GM12878 (cell line): Measurements from ENCODE around the gene SUV39H1. TPM values are rescaled to one million over a fixed set of nuclear protein-coding genes. Genes with fewer than 3 reads are reported as not detected.

ENCODE experiments used
- ATAC-seq: fragments of 200-7000 bp; cut with Tn5 transposase; 3 replicates; pipeline ENCODE4 v1.9.1; 2020; ENCODE audit warnings: mild to moderate bottlenecking, moderate library complexity
- BruUV-seq: library from RNA; stranded (reverse); fragments of 400-500 nt; replicated peaks from 2 replicates; lab custom pipeline; 2021; lab: Mats Ljungman, UMichigan
- CTCF ChIA-PET: fragments of 300-600 bp; sonication (Branson Sonifier 250); formaldehyde crosslinking; extraction: SDS; loops from one replicate; lab custom pipeline; 2021; ENCODE audit warnings: inconsistent platforms; lab: Yijun Ruan, JAX
- POLR2A ChIA-PET: fragments of 350-600 bp; formaldehyde crosslinking; extraction: SDS; loops from one replicate; lab custom pipeline; 2021; ENCODE audit warnings: inconsistent platforms; lab: Charles Lee
- RAD21 ChIA-PET: fragments of 300-600 bp; sonication (Branson Sonifier 250); formaldehyde crosslinking; loops from one replicate; lab custom pipeline; 2023; ENCODE audit warnings: antibody characterized with exemption; ENCODE audit not compliant: unreplicated experiment; lab: Charles Lee
- SMC1A ChIA-PET: fragments of 300-600 bp; sonication (Branson Sonifier 250); formaldehyde crosslinking; loops from one replicate; lab custom pipeline; 2023; ENCODE audit not compliant: unreplicated experiment, uncharacterized antibody; lab: Charles Lee
- DNase-seq: peaks from one replicate; pipeline ENCODE4 v3.0.0-alpha.2; 2011; ENCODE audit warnings: low read depth, low spot score
- FAIRE-seq: peaks from 3 replicates; lab custom pipeline; 2011; peaks lifted over from hg19 to GRCh38; lab: Jason Lieb, UNC
- H2AFZ ChIP-seq: 2 replicates; pipeline ENCODE4 v1.6.0; 2011; ENCODE audit warnings: low read depth, low read length, control low read depth; ENCODE audit not compliant: control insufficient read depth
- H3K27ac ChIP-seq: 2 replicates; pipeline ENCODE4 v1.5.1; 2011; ENCODE audit warnings: control low read depth; ENCODE audit not compliant: control insufficient read depth, insufficient read depth
- H3K27me3 ChIP-seq, 2 experiments: replicated peaks in 1 of 2; 2 replicates each; pipeline versions ENCODE4 v1.6.0 to v1.6.1; 2011; ENCODE audit warnings: low read length in 1 of 2; ENCODE audit not compliant: control insufficient read depth in 2 of 2, insufficient read depth in 2 of 2
- H3K36me3 ChIP-seq, 2 experiments: 2 replicates each; pipeline ENCODE4 v1.5.1; 2011; ENCODE audit warnings: low read length in 1 of 2; ENCODE audit not compliant: control insufficient read depth in 2 of 2, insufficient read depth in 2 of 2
- H3K4me1 ChIP-seq: 2 replicates; pipeline ENCODE4 v1.6.1; 2011; ENCODE audit warnings: mild to moderate bottlenecking, low read length, moderate library complexity, mixed read lengths; ENCODE audit not compliant: control insufficient read depth, insufficient read depth
- H3K4me2 ChIP-seq: 2 replicates; pipeline ENCODE4 v1.6.0; 2011; ENCODE audit warnings: control low read depth; ENCODE audit not compliant: control insufficient read depth, insufficient read depth
- H3K4me3 ChIP-seq: fragments of 200-600 bp; sonication (generic); 2 replicates; pipeline ENCODE4 v1.5.1; 2016
- H3K79me2 ChIP-seq: 2 replicates; pipeline ENCODE4 v1.6.0; 2011; ENCODE audit warnings: low read length; ENCODE audit not compliant: control insufficient read depth, insufficient read depth
- H3K9ac ChIP-seq: 2 replicates; pipeline ENCODE4 v1.8.0; 2011; ENCODE audit warnings: low read length, control low read depth, mixed read lengths; ENCODE audit not compliant: control insufficient read depth, insufficient read depth
- H3K9me3 ChIP-seq: replicated peaks from 3 replicates; pipeline ENCODE4 v1.5.1; 2011; ENCODE audit warnings: mild to moderate bottlenecking, low read length; ENCODE audit not compliant: control insufficient read depth, insufficient read depth
- H4K20me1 ChIP-seq: 2 replicates; pipeline ENCODE4 v1.6.0; 2011; ENCODE audit not compliant: control insufficient read depth, insufficient read depth
- EP300 ChIP-seq, 2 experiments: fragments of 150-350 bp in 1 of 2; IDR thresholded peaks; 2 replicates each; pipeline ENCODE4 v1.6.1; 2011 to 2012; ENCODE audit warnings: low read depth in 2 of 2, low read length in 2 of 2, borderline replicate concordance in 1 of 2, improper control_type of control experiment in 1 of 2, inconsistent platforms in 1 of 2; ENCODE audit not compliant: control insufficient read depth in 1 of 2
- WGBS: methylation state at CpG from one replicate; pipeline ENCODE4 v1.1.6; 2016; ENCODE audit warnings: low lambda C conversion rate; ENCODE audit not compliant: insufficient replicate concordance, insufficient coverage; ENCODE audit errors: missing lambda C conversion rate; 5-methylcytosine and 5-hydroxymethylcytosine counted together
- in situ Hi-C: fragments of 300-500 bp; cut with MboI; formaldehyde crosslinking; loops from 9 replicates; pipeline ENCODE4 v1.14.3; 2018; ENCODE audit warnings: mixed read lengths
- intact Hi-C: fragments of 100-400 bp; cut with micrococcal nuclease; formaldehyde crosslinking; loops from one replicate; pipeline ENCODE4 v1.14.2; 2022; ENCODE audit not compliant: unreplicated experiment
- polyA plus RNA-seq, 11 experiments: library from polyadenylated mRNA; depleted of rRNA in 4 of 11; unstranded in 6 of 11; stranded (reverse) in 5 of 11; fragments of >200 nt; fragmentation: Nextera tagmentation in 4 of 11; fragmentation: Illumina TruSeq in 1 of 11; extraction: Ambion mirVana in 4 of 11; extraction: Trizol in 1 of 11; gene quantifications; 1 replicate in 1 of 11; 2 replicates in 10 of 11; pipeline versions ENCODE4 v1.2.1 to v1.2.3, GENCODE V29; 2011 to 2016; ENCODE audit warnings: inconsistent platforms in 2 of 11, missing spikeins in 2 of 11, low read depth in 1 of 11
- total RNA-seq, 4 experiments: library from RNA; depleted of rRNA in 3 of 4; stranded (reverse); fragments of >200 nt in 3 of 4; fragmentation: Illumina TruSeq in 1 of 4; extraction: Trizol in 1 of 4; gene quantifications; 2 replicates each; pipeline versions ENCODE4 v1.2.1 to v1.2.3, GENCODE V29; 2013 to 2021
- TF ChIP-seq, protein P1 (sequence below): fragments of 450-650 bp; conservative IDR thresholded peaks from 2 replicates; pipeline ENCODE4 v1.6.1; 2017; ENCODE audit warnings: mild to moderate bottlenecking, moderate library complexity
- TF ChIP-seq, protein P2 (sequence below), 3 experiments: IDR thresholded peaks in 2 of 3; conservative IDR thresholded peaks in 1 of 3; 2 replicates each; pipeline ENCODE4 v1.5.1; 2011; ENCODE audit warnings: low read depth in 3 of 3, low read length in 3 of 3, mild to moderate bottlenecking in 3 of 3, control low read depth in 2 of 3, moderate library complexity in 2 of 3, inconsistent platforms in 1 of 3, mixed read lengths in 1 of 3; ENCODE audit not compliant: control insufficient read depth in 2 of 3, insufficient read depth in 1 of 3; ENCODE audit errors: extremely low read depth in 1 of 3

SUV39H1 gene
- total and polyA plus RNA-seq, 10 of the 15 experiments (the other 5 are each of a cell fraction or from before 2014, with no cell fraction given): 4.9 to 33.2 (median 17.1) TPM

DNA sequence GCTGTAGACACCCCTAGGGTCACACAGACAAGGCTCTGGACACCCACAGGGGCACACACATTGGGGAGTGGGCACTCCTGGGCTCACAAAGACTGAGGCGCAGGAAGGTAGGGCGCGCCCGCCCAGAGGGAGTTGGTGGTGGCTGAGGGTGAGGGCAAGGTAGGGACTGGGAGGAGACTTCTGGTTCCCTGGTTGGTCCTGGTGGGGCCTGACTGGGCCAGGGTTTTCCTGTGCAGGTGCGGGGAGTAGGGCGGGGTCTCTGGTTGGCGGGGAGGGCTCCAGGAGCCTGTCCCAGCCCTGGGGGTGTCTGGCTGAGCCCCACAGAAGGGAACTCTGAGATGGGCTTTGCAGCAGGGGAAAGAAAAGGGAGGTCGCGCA, 19.7 kb upstream of the SUV39H1 start:
- intact Hi-C loops: loop anchor here (2.0 kb wide), 1 partner anchor 20 kb away; the partner anchor contains the start of gene SUV39H1

More for the DNA sequence above, 19.7 kb upstream of the SUV39H1 start:
- H3K4me1 ChIP-seq: no peaks in the 10 kb centered on the region; the same call in 1 of the 2 replicates
- H3K79me2 ChIP-seq: peaks cover 12% of the 10 kb centered on the region
- peak overlapping the region; percentile 74 for H3K4me3 ChIP-seq
- FAIRE-seq: no peak
- ChIA-PET SMC1A (interaction anchor here (0.6 to 1.4 kb wide), 2 partner anchors 21 to 449 kb away, joined by 3 read pairs; no protein-coding TSS in a partner anchor), POLR2A (interaction anchor here (1.0 to 1.5 kb wide), 4 partner anchors 8 to 137 kb away, joined by 3 to 9 read pairs (median 5); partner anchors contain the start of genes SUV39H1 and TBC1D25), RAD21 (no interaction called here), CTCF (no interaction called here)
- ATAC-seq: peak; percentile 40
- in situ Hi-C loops: no loop called here
- H3K27ac ChIP-seq: peak overlapping the region; percentile 75
- 45% methylated on average over 8 of the region's 9 CpGs for WGBS
- peak overlapping the region; percentile 57 for H3K4me2 ChIP-seq
- H3K9ac ChIP-seq: peak overlapping the region; percentile 65
- no peaks in the 10 kb centered on the region for H4K20me1 ChIP-seq
- no peak for TF ChIP-seq EP300 (IDR thresholded peaks at IDR 0.05; ENCODE audit: borderline replicate concordance in 1 of 2, control insufficient read depth in 1 of 2, low read depth in 2 of 2, low read length in 2 of 2)
- TF ChIP-seq, protein P1, sequence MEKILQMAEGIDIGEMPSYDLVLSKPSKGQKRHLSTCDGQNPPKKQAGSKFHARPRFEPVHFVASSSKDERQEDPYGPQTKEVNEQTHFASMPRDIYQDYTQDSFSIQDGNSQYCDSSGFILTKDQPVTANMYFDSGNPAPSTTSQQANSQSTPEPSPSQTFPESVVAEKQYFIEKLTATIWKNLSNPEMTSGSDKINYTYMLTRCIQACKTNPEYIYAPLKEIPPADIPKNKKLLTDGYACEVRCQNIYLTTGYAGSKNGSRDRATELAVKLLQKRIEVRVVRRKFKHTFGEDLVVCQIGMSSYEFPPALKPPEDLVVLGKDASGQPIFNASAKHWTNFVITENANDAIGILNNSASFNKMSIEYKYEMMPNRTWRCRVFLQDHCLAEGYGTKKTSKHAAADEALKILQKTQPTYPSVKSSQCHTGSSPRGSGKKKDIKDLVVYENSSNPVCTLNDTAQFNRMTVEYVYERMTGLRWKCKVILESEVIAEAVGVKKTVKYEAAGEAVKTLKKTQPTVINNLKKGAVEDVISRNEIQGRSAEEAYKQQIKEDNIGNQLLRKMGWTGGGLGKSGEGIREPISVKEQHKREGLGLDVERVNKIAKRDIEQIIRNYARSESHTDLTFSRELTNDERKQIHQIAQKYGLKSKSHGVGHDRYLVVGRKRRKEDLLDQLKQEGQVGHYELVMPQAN: 0 out of 2 replicates have a peak, but pooled peaks have one; percentile 33
- TF ChIP-seq, protein P2, sequence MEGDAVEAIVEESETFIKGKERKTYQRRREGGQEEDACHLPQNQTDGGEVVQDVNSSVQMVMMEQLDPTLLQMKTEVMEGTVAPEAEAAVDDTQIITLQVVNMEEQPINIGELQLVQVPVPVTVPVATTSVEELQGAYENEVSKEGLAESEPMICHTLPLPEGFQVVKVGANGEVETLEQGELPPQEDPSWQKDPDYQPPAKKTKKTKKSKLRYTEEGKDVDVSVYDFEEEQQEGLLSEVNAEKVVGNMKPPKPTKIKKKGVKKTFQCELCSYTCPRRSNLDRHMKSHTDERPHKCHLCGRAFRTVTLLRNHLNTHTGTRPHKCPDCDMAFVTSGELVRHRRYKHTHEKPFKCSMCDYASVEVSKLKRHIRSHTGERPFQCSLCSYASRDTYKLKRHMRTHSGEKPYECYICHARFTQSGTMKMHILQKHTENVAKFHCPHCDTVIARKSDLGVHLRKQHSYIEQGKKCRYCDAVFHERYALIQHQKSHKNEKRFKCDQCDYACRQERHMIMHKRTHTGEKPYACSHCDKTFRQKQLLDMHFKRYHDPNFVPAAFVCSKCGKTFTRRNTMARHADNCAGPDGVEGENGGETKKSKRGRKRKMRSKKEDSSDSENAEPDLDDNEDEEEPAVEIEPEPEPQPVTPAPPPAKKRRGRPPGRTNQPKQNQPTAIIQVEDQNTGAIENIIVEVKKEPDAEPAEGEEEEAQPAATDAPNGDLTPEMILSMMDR (IDR thresholded peaks at IDR 0.05 in 2 of 3, conservative IDR thresholded peaks at IDR 0.05 in 1 of 3; ENCODE audit: control insufficient read depth in 2 of 3, extremely low read depth in 1 of 3, insufficient read depth in 1 of 3, low read depth in 3 of 3, low read length in 3 of 3): no peak
- H3K36me3 ChIP-seq: no peaks in the 10 kb centered on the region
- peak overlapping the region; percentile 67 for H2AFZ ChIP-seq
- BruUV-seq: no TSS peak
- no peaks in the 10 kb centered on the region for H3K27me3 ChIP-seq
- H3K9me3 ChIP-seq: no peaks in the 10 kb centered on the region
- DNase-seq: no peak
